Measurements from ENCODE around the gene DNAJB2. TPM values are rescaled to one million over a fixed set of nuclear protein-coding genes. Genes with fewer than 3 reads are reported as not detected.

DNAJB2 gene
- 18.0 and 40.7 TPM in 2 replicates for total RNA-seq

GRCh38 chr2:219279151-219279915, at the start of gene DNAJB2:
DNAJB2 (plus strand) TSS chr2:219279366; CDS start chr2:219279834, 468 bp downstream.

GRCh38 chr2:219245148-219245898, 33.8 kb upstream of the DNAJB2 start, which contains the start of the genes GLB1L and STK16:
GLB1L (minus strand) TSS chr2:219245444; CDS start chr2:219243573, 1,871 bp downstream.
STK16 (plus strand) TSS chr2:219245479; CDS start chr2:219246000, 521 bp downstream.

GRCh38 chr2:219252900-219253752, 26.0 kb upstream of the DNAJB2 start, which contains the start of gene TUBA4B:
TUBA4B (plus strand) TSS chr2:219253243; CDS start chr2:219253408, 165 bp downstream.

GRCh38 chr2:219253753-219254589, 25.2 kb upstream of the DNAJB2 start, which contains the start of gene TUBA4A:
TUBA4A (minus strand) TSS chr2:219253918; CDS start chr2:219253858, 60 bp downstream.

GRCh38 chr2:219309278-219309677, 30.1 kb downstream of the DNAJB2 start, which contains the start of gene PTPRN:
PTPRN (minus strand) TSS chr2:219309401; CDS start chr2:219309332, 69 bp downstream.

GRCh38 chr2:219332542-219332941, 53.4 kb downstream of the DNAJB2 start, which contains the start of gene RESP18:
RESP18 (minus strand) TSS chr2:219332744.

Other genes with a start within 250 kb of the DNAJB2 start
- gene CFAP65, start 237.8 kb upstream of the DNAJB2 start, total RNA-seq: not detected in 2 replicates
- not detected in 2 replicates for gene IHH, start 218.4 kb upstream of the DNAJB2 start, total RNA-seq
- gene NHEJ1, start 118.6 kb upstream of the DNAJB2 start, total RNA-seq: 14.9 and 24.1 TPM in 2 replicates
- gene SLC23A3, start 109.3 kb upstream of the DNAJB2 start, total RNA-seq: 0.81 and 4.5 TPM in 2 replicates
- 21.4 and 39.2 TPM in 2 replicates for gene CNPPD1, start 102.4 kb upstream of the DNAJB2 start, total RNA-seq
- 49.7 TPM in 2 replicates for gene RETREG2, start 101.1 kb upstream of the DNAJB2 start, total RNA-seq
- gene ZFAND2B, start 72.6 kb upstream of the DNAJB2 start, total RNA-seq: 21.0 and 22.2 TPM in 2 replicates
- 31.4 and 45.8 TPM in 2 replicates for gene ABCB6, start 60.4 kb upstream of the DNAJB2 start, total RNA-seq
- 36.8 and 60.8 TPM in 2 replicates for gene ATG9A, start 49.7 kb upstream of the DNAJB2 start, total RNA-seq
- 19.3 and 23.1 TPM in 2 replicates for gene ANKZF1, start 49.6 kb upstream of the DNAJB2 start, total RNA-seq
- gene GLB1L, start 33.9 kb upstream of the DNAJB2 start, total RNA-seq: 4.2 and 6.6 TPM in 2 replicates
- 16.5 and 21.8 TPM in 2 replicates for gene STK16, start 33.9 kb upstream of the DNAJB2 start, total RNA-seq
- gene TUBA4B, start 26.1 kb upstream of the DNAJB2 start, total RNA-seq: not detected in 2 replicates
- 9.0 and 18.1 TPM in 2 replicates for gene TUBA4A, start 25.4 kb upstream of the DNAJB2 start, total RNA-seq
- 0.16 TPM in 1 of 2 replicates, not detected in the other for gene PTPRN, start 30.0 kb downstream of the DNAJB2 start, total RNA-seq
- gene RESP18, start 53.4 kb downstream of the DNAJB2 start, total RNA-seq: not detected in 2 replicates
- 40.3 and 51.7 TPM in 2 replicates for gene DNPEP, start 108.5 kb downstream of the DNAJB2 start, total RNA-seq
- gene DES, start 139.0 kb downstream of the DNAJB2 start, total RNA-seq: not detected in 2 replicates
- 0.44 and 0.65 TPM in 2 replicates for gene SPEG, start 155.5 kb downstream of the DNAJB2 start, total RNA-seq
- 27.0 and 28.9 TPM in 2 replicates for gene GMPPA, start 219.5 kb downstream of the DNAJB2 start, total RNA-seq
- gene ASIC4, start 235.1 kb downstream of the DNAJB2 start, total RNA-seq: not detected in 2 replicates

All from bladder microvascular endothelial cell (primary cell).